Loucy (cell line): ENCODE data around the gene C12orf75.
A peak's percentile ranks its signal among the peaks of the same experiment; 100 is the strongest.

Experiments
- H2AFZ ChIP-seq: fragments of 200-600 bp; sonication (generic); 2 replicates; pipeline ENCODE4 v1.6.0; 2016; ENCODE audit warnings: antibody characterized with exemption, mild to moderate bottlenecking, low read length, moderate library complexity
- H3F3A ChIP-seq: fragments of 200-600 bp; 2 replicates; pipeline ENCODE4 v1.6.0; 2016; ENCODE audit warnings: antibody characterized with exemption, low read depth, mild to moderate bottlenecking
- H3K27me3 ChIP-seq: fragments of 200-600 bp; sonication (generic); 2 replicates; pipeline ENCODE4 v1.6.1; 2014; ENCODE audit warnings: low read length, mild to moderate bottlenecking; ENCODE audit not compliant: insufficient read depth, poor library complexity, severe bottlenecking
- H3K36me3 ChIP-seq: fragments of 200-600 bp; sonication (generic); 2 replicates; pipeline ENCODE4 v1.6.1; 2016; ENCODE audit warnings: low read length; ENCODE audit not compliant: insufficient read depth
- H3K4me1 ChIP-seq: fragments of 200-600 bp; sonication (generic); 2 replicates; pipeline ENCODE4 v1.5.1; 2014; ENCODE audit warnings: low read length, mild to moderate bottlenecking; ENCODE audit not compliant: insufficient read depth, poor library complexity, severe bottlenecking
- H3K4me2 ChIP-seq: fragments of 200-600 bp; sonication (generic); 2 replicates; pipeline ENCODE4 v1.6.0; 2014; ENCODE audit warnings: antibody characterized with exemption, low read length, low read depth, mild to moderate bottlenecking; ENCODE audit not compliant: poor library complexity, severe bottlenecking
- H3K4me3 ChIP-seq: fragments of 200-600 bp; sonication (generic); 2 replicates; pipeline ENCODE4 v1.5.1; 2014; ENCODE audit warnings: low read length, mild to moderate bottlenecking, mixed read lengths; ENCODE audit not compliant: poor library complexity, severe bottlenecking
- H3K79me2 ChIP-seq: fragments of 200-600 bp; sonication (generic); 2 replicates; pipeline ENCODE4 v1.6.1; 2014; ENCODE audit warnings: low read length; ENCODE audit not compliant: insufficient read depth
- H3K9ac ChIP-seq: fragments of 200-600 bp; sonication (generic); 2 replicates; pipeline ENCODE4 v1.6.0; 2014; ENCODE audit warnings: mild to moderate bottlenecking, low read depth, low read length, moderate library complexity; ENCODE audit not compliant: poor library complexity, severe bottlenecking
- H3K9me2 ChIP-seq: fragments of 200-600 bp; sonication (generic); replicated peaks from 2 replicates; pipeline ENCODE4 v1.6.1; 2016; ENCODE audit warnings: low read depth, low read length, mixed read lengths
- H3K9me3 ChIP-seq: fragments of 200-600 bp; sonication (generic); 2 replicates; pipeline ENCODE4 v1.6.1; 2014; ENCODE audit warnings: mild to moderate bottlenecking, antibody characterized with exemption, low read length, low read depth; ENCODE audit not compliant: insufficient read depth
- H4K20me1 ChIP-seq: fragments of 200-600 bp; sonication (generic); 2 replicates; pipeline ENCODE4 v1.6.0; 2014; ENCODE audit warnings: antibody characterized with exemption, low read length, mild to moderate bottlenecking; ENCODE audit not compliant: insufficient read depth, poor library complexity, severe bottlenecking
- CTCF ChIP-seq: fragments of 200-600 bp; sonication (generic); conservative IDR thresholded peaks from 2 replicates; pipeline ENCODE4 v1.5.1; 2014; ENCODE audit warnings: mild to moderate bottlenecking, antibody characterized with exemption, low read length
- EZH2phosphoT487 ChIP-seq: fragments of 200-600 bp; IDR thresholded peaks from 2 replicates; pipeline ENCODE4 v1.6.1; 2018; ENCODE audit warnings: antibody characterized with exemption, mild to moderate bottlenecking, moderate library complexity, borderline replicate concordance

C12orf75 gene

GRCh38 chr12:105334582-105334981 lies 4.1 kb downstream of the C12orf75 start:
- peaks cover 6% of the 10 kb centered on the region for H3F3A ChIP-seq
- no peaks in the 10 kb centered on the region for H3K27me3 ChIP-seq
- peaks cover 78% of the 10 kb centered on the region for H4K20me1 ChIP-seq
- peaks cover 87% of the 10 kb centered on the region for H3K79me2 ChIP-seq
- TF ChIP-seq EZH2phosphoT487, result no peak
- no peak for TF ChIP-seq CTCF
- no peak overlapping the region for H2AFZ ChIP-seq
- H3K36me3 ChIP-seq, result peaks cover 9% of the 10 kb centered on the region; the same call in 1 of the 2 replicates
- peak overlapping the region; percentile 99 for H3K4me2 ChIP-seq
- H3K4me3 ChIP-seq, result peak overlapping the region; percentile 78
- peaks cover 67% of the 10 kb centered on the region for H3K4me1 ChIP-seq
- peak overlapping the region; percentile 89 for H3K9ac ChIP-seq
- H3K9me3 ChIP-seq, result no peaks in the 10 kb centered on the region
- no peaks in the 10 kb centered on the region for H3K9me2 ChIP-seq

GRCh38 chr12:105335856-105336255 lies 5.4 kb downstream of the C12orf75 start:
- peaks cover 78% of the 10 kb centered on the region for H4K20me1 ChIP-seq
- peaks cover 62% of the 10 kb centered on the region for H3K4me1 ChIP-seq
- no peak for TF ChIP-seq CTCF
- TF ChIP-seq EZH2phosphoT487, result no peak
- H3K9ac ChIP-seq, result peak overlapping the region; percentile 89
- H3K9me3 ChIP-seq, result peaks cover 7% of the 10 kb centered on the region; the same call in 1 of the 2 replicates
- peak overlapping the region; percentile 99 for H3K4me2 ChIP-seq
- H3K79me2 ChIP-seq, result peaks cover 99% of the 10 kb centered on the region
- no peaks in the 10 kb centered on the region for H3K9me2 ChIP-seq
- no peak overlapping the region for H2AFZ ChIP-seq
- H3F3A ChIP-seq, result no peaks in the 10 kb centered on the region
- peaks cover 16% of the 10 kb centered on the region for H3K36me3 ChIP-seq
- no peaks in the 10 kb centered on the region for H3K27me3 ChIP-seq
- H3K4me3 ChIP-seq, result peak overlapping the region; percentile 78

GRCh38 chr12:105336411-105336810 lies 5.9 kb downstream of the C12orf75 start:
- Histone ChIP-seq H3F3A (no peaks in the 10 kb centered on the region), H2AFZ (no peak overlapping the region), H3K9ac (peak overlapping the region; percentile 89), H3K4me2 (peak overlapping the region; percentile 99), H3K4me3 (peak overlapping the region; percentile 78), H4K20me1 (peaks cover 79% of the 10 kb centered on the region), H3K79me2 (peaks cover 100% of the 10 kb centered on the region), H3K9me2 (no peaks in the 10 kb centered on the region), H3K4me1 (peaks cover 62% of the 10 kb centered on the region), H3K36me3 (peaks cover 21% of the 10 kb centered on the region), H3K9me3 (peaks cover 13% of the 10 kb centered on the region; the same call in 1 of the 2 replicates), H3K27me3 (no peaks in the 10 kb centered on the region)
- TF ChIP-seq CTCF, result no peak
- no peak for TF ChIP-seq EZH2phosphoT487
